ENCODE data around the gene DYNC2H1. TPM values are rescaled to one million over a fixed set of nuclear protein-coding genes. Genes with fewer than 3 reads are reported as not detected.

DYNC2H1 gene
- total and polyA plus RNA-seq, 7 donors: 0.79 to 2.3 (median 1.3) TPM

DNA sequence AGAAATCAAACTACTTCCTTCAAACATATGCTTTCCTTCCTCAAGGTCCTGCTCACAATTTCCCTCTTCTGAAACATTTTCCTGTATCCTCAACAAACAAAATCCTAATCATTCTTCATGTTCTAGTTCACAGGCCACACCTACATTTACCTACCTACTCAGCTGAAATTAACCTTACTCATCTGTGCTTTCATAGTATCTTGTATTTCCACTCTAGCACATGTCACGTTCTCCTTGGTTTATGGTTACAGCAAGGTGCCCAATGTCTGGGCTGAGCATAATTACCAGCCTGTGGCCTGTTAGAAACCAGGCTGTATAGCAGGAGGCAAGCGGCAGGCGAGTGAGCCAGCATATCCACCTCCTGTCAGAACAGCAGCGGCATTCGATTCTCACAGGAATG, 30.5 kb upstream of the DYNC2H1 start:
- WGBS, 3 donors: 92 to 97% (median 95%) methylated on average over 5 of the region's 5 CpGs
- TF ChIP-seq CTCF (IDR thresholded peaks at IDR 0.05): no peak
- Histone ChIP-seq H3K27me3 (ENCODE audit: insufficient read depth in 3 of 3, low read length in 2 of 3) (no peaks in the 10 kb centered on the region), H3K9me3 (no peaks in the 10 kb centered on the region), H3K4me3 (no peak overlapping the region), H3K36me3 (ENCODE audit: insufficient read depth in 1 of 2, low read depth in 1 of 2) (peaks cover 2 to 87% of the 10 kb centered on the region in 2 donors), H3K4me1 (no peaks in the 10 kb centered on the region), H3K27ac (no peak overlapping the region)
- no peak for DNase-seq
- no peak for ATAC-seq
- intact Hi-C loops (cut with DNase I): no loop called here

- 84 to 91% (median 88%) methylated on average over 1 of the region's 1 CpG for WGBS, 3 donors
- Histone ChIP-seq H3K4me1 (no peaks in the 10 kb centered on the region), H3K9me3 (no peaks in the 10 kb centered on the region), H3K27me3 (ENCODE audit: insufficient read depth in 3 of 3, low read length in 2 of 3) (no peaks in the 10 kb centered on the region), H3K27ac (no peak overlapping the region), H3K36me3 (ENCODE audit: insufficient read depth in 1 of 2, low read depth in 1 of 2) (peaks cover 2 to 87% of the 10 kb centered on the region in 2 donors), H3K4me3 (no peak overlapping the region)
- ATAC-seq: no peak
- intact Hi-C loops (cut with DNase I): no loop called here
- TF ChIP-seq CTCF (IDR thresholded peaks at IDR 0.05): no peak
- no peak for DNase-seq
These were observed 29.4 kb upstream of the DYNC2H1 start for GRCh38 chr11:103079833-103080232.

DNA sequence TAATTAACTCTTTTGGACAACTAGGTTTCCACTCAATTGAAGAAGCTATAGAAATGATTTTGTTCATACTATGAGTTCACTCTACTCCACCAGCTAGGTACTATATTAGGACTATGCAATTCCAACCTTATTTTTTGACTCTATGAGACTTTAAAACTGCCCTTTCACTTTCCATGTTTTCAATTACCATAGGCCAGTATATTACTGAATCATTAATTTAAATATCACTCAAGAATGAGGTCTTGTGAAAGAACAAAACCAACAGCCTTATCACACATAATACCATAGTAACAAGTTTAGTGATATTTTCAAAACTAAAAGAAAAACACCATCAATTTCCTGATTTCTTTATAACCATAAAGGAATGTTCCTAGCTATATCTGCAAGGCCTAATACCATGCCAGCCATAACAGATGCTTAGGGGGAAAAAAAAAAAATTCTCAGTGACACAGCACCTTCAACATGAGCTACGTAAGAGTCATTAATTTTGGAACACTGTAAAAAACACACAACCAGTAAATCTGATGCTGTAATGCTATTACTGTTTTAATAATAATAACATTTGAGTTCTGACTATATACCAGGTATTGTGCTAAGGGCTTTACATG, 23.4 kb upstream of the DYNC2H1 start:
- Histone ChIP-seq H3K4me1 (peaks cover 21% of the 10 kb centered on the region), H3K36me3 (ENCODE audit: insufficient read depth in 1 of 2, low read depth in 1 of 2) (peaks cover 0 to 51% of the 10 kb centered on the region in 2 donors), H3K9me3 (no peaks in the 10 kb centered on the region), H3K27ac (no peak overlapping the region), H3K27me3 (ENCODE audit: insufficient read depth in 3 of 3, low read length in 2 of 3) (no peaks in the 10 kb centered on the region), H3K4me3 (no peak overlapping the region)
- TF ChIP-seq CTCF (IDR thresholded peaks at IDR 0.05): no peak
- intact Hi-C loops (cut with DNase I): no loop called here
- DNase-seq (no peak), ATAC-seq (no peak)
- WGBS, 3 donors: 83 to 92% (median 87%) methylated on average over 1 of the region's 1 CpG

DNA sequence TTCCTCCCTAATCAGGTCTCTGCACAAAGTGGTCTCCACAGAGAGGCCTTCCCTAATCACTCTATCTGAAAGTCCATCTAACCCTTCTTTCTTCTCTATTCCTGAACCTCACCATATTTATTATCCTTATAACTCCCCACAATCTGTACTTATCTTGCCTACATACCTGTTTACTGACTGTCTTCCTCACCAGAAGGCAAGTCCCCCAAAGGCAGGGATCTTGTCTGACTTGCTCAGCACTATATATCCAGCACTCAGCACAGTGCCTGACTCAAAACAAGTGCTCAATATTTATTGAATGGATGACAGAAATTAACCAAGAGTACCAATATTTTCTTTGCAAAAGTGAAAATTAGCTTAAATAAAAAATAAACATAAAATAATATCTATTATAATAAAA, 22.8 kb upstream of the DYNC2H1 start:
- H3K4me1 ChIP-seq: peaks cover 24% of the 10 kb centered on the region
- intact Hi-C loops (cut with DNase I): no loop called here

More for the DNA sequence above, 22.8 kb upstream of the DYNC2H1 start:
- no peak overlapping the region for H3K4me3 ChIP-seq
- DNase-seq: no peak
- H3K27ac ChIP-seq: no peak overlapping the region
- H3K27me3 ChIP-seq (ENCODE audit: insufficient read depth in 3 of 3, low read length in 2 of 3): no peaks in the 10 kb centered on the region
- H3K36me3 ChIP-seq (ENCODE audit: insufficient read depth in 1 of 2, low read depth in 1 of 2): peaks cover 0 to 45% of the 10 kb centered on the region in 2 donors
- no peak for ATAC-seq
- H3K9me3 ChIP-seq: no peaks in the 10 kb centered on the region
- TF ChIP-seq CTCF (IDR thresholded peaks at IDR 0.05): no peak

Measured in psoas muscle (tissue), 8 donors.